Fibroblast of the conjunctiva (primary cell): ENCODE results near the gene FBXO22.
"Not testable (repeated sequence)": the region's sequence is repeated elsewhere in the genome, so short reads cannot be mapped to it uniquely, and the experiment has no call there.

Experiments used
- DNase-seq: peaks from one replicate; pipeline ENCODE4 v3.0.0-alpha.2; 2010; ENCODE audit warnings: low read depth

FBXO22 gene

DNA sequence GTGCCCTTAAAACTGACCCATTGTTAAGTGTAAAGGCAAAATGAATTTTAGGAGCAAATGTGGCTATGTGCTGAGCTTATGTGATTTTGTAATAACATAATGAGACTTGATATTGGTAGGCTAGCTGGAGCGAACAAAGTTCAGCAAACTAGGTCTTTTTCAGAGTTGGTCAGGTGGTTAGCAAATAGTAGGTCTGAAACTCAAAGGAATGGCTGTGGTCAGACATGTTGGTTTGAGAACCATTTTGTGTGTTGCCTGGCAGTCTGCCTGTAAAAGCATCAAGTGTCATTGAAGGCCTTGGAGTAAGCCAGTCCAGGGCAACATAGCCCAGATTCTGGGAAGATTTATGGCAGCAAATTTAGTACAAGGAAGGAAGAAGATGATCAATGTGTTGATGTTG is 16.4 kb downstream of the FBXO22 start:
- DNase-seq = no peak

DNA sequence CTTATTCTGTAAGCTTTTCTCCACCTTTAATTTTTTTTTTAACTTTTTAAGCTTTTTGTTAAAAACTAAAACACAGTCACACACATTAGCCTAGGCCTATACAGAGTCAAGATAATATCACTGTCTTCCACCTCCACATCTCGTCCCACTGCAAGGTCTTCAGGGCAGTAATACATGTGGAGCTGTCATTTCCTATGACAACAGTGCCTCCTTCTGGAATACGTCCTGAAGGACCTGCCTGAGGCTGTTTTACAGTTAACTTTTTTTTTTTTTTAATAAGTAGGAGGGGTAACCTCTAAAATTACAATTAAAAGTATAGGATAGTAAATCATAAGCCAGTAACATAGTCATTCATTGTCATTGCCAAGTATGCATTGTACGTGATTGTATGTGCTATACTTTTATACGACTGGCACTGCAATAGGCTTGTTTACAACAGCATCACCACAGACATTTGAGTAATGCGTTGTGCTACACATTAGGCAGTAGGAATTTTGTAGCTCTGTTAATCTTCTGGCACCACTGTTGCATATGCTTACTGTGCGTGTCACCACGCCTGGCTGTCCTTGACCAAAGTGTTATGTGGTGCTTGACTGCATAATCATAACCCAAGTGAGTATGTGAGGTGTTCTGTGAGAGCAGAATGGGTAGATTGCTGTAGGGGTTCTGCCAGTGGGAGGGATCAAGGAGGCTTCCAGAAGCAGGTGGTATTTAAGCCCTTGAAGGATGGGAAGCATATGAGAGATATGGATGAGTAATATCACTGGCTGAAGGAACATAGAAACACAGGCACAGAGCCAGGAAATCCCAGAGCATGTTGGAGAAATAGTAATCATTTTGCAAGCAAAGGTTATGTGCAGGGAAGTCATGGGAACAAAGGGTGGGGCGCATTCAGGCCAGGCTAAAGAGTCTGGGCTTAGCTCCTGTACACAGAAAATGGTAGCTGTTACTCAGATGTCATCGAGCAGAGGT is 18.3 kb downstream of the FBXO22 start:
- peak; percentile 77 for DNase-seq

DNA sequence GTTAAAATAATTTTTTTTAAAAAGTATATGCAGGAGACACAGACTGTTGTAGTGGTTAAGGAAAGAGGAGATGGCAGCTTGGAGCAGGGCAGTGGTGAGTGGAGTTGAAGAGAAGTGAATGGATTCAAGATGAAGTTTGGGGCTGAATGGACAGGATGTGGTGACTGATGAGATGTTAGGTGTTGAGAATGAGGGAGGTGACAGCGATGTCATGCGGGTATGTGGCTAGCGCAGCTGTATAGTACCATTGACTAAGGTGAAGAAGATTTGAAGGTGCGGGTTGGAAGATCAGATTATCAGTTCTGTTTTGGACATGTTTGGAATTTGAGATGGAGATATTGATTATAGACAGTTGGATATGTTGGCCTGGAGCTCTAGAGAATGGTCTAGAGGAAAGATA is 20.1 kb downstream of the FBXO22 start:
- no peak for DNase-seq

DNA sequence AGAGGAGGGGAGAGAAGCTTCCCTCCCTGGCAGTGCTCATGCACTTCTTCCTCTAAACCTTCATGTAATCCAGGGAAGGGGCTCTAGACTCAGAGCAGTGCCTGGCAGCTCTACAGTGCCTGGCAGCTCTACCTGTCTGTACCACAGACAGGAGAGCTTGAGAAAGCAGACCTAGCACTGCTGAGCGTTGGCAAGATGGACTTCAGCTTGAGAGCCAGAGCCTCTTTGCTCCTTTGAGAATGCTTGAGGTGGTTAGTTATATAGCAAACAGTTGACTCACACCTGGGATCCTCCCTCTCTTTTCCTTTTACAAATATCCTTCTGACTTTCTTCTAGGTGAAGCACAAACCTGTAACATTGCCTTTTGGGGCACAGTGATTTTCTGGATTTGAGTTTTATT is 20.9 kb downstream of the FBXO22 start:
- no peak for DNase-seq

DNA sequence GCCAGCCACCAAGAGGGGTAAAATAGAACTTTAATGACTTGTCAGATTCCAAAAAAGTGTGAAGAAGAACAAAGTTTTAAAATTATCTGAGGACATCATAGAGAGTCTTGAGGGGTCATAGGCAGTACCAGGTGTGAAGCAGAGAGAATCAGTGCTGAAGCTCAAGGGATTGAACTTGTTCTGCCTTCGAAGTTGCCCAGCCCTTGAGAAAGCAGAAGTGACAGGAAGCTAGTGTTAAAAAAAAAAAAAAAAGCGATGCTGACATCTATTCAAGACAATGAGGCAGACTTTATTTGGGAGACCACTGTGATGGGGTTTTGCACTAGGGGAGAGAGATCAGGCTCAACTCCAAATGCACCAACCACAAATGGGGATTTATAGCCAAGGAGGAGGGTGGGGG is 21.8 kb downstream of the FBXO22 start:
- DNase-seq = no peak

DNA sequence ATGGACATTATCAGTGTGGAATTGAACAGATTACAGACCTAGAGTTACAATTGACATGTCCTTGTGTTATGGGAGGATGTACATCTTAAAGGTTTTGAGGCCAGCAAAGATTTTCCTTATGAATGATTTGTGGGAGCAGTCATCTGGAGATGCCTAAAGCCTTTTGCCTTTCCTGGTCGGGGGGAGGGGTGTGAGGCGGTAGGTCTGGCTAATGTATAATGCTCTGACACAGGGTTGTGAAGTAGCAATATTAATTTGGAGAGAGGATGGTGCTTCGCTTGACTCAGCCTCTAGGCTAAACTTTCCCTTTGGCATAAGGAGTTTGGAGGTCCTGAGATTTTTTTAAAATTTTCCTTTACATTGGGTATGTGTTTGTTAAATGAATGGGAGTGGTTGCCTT is 23.3 kb downstream of the FBXO22 start:
- DNase-seq = no peak

DNA sequence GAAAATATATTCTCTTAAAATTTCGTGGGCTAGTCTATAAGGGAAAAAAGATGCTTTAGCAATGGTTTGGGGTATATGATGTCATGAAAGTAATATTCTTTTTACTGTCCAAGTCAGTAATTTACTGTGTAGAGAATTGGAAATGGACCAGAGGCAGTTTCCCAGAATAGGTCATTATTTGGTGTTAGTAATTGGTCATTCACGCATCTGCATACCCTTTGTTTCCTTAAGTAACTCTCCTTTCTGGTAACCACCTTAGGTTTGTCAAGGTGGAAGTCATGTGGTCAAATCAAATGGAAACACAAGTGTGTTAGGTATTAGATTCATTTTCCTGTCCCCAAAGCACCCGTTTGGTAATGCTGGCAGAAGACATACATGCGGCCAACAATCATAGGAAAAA is 23.9 kb downstream of the FBXO22 start:
- no peak for DNase-seq

DNA sequence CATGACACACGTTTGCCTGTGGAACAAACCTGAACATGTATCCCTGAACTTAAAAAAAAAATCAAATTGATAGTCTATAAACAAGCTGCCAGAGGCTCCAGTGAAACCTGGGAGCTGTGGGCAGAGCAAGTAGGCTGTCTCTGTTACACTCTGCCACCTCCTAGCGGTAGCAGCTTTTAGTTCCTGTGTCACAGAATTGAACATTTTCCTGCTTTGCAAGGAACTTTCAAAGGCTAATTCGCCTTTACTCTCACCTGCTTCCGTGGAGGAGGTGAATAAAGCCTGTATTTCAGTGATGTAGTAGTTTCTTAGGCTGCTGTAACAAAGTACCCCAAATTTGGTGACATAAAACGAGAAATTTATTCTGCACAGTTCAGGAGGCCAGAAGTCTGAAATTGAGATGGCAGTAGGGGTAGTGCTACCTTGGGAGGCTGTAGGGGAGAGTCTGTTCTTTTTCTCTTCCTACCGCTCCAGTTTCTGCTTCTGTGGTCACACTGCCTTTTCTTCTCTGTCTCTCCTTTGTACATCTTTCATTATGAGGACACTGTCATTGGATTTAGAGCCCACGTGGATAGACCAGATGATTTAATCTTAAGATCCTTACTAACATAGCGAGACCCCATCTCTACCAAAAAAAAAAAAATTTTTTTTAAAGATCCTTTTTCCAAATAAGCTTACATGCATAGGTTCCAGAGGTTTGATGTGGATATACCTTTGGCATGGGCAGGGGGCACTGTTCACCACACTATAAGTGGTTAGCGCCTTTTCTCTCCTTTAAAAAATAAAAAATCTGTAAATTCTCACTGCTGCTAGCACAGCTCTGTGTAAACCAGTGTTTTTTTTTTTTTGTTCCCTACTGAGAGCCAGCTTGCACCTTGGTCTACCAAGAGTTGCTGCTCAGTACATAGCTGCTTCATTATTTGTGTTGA is 25.3 kb downstream of the FBXO22 start:
- no peak for DNase-seq

DNA sequence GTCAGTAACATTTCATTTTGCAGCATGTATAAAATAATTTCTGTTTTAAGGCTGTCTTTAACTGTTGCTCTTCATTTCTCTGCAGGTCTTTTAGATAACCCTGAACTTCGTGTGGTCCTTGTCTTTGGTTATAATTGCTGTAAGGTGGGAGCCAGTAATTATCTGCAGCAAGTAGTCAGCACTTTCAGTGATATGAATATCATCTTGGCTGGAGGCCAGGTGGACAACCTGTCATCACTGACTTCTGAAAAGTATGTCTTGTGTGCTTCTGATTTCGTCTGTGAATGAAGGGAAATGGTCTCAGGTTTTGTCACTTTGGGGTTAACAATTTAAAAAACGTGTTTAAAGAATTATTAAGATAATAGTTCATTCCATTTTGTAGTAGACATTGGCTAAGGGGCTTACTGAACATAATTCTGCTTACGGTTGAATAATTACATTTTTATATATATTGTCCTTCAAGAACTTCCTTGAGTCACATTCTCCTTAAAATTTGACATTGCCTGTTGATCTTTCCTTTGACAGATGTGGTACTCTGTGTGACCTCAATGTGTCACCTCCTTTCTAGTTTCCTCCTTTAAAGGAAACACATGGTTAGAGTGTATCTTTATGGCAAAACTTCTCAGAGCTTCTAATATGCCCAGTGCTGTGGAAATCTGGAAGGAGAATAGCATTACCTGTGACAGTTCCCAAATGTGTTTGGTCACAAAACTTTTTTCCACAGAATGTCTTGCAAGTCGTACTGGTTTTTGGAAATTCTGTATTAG is 26.3 kb downstream of the FBXO22 start:
- no peak for DNase-seq

DNA sequence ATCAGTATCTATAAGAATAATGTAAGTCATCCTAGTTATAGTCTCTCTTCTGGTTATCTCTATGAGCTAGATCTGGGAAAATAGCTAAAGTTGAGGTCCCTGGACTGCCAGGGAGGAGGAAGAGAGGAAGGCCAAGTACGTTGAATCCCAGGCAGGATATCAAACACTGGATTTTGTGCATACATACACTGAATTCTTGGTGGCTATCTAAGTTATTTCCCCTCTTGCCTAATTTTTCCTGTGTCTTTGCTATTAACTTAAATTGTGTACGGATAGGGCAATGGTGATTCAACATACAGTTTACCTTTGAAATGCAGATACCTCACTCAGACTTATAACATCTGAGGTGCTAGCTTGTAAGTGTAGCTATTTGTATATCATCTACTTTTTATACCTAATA is 27.2 kb downstream of the FBXO22 start:
- no peak for DNase-seq

DNA sequence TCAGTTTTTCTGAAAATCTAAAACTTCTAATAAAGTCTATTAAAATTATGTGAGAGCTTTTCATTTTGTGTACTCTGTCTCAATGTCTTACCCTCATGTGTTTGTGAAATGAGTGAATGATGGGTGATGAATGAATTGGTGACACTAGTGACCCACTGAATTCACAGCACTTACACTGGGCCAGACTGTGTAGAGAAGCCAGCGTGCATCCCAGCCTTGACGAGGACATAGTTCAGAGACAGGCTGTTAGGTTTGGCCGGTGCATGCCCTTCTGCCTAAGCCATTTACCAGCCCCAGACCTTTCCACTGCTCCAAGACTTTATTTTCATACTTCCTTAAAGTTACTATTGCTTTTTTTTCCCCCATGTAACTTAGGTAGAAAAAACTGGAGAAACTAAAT is 38.8 kb downstream of the FBXO22 start:
- no peak for DNase-seq

DNA sequence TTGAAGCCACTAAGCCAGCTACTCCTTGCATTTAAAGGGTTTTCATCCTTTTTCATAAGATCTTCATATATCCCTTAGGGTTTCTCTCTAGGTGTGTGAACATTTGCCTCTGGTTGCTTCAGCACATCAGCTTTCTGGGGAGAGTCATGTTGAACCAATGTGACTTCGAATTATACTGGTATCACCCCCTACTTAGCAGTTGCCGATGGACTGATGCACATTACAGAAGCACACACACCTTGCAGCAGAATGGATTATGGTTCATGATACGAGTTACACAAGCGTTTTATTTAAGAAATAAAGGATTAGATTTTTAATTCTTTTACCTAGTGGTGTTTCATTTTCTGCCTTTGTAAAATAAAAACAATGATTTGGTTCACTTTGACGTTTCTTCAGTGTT is 39.6 kb downstream of the FBXO22 start:
- no peak for DNase-seq

DNA sequence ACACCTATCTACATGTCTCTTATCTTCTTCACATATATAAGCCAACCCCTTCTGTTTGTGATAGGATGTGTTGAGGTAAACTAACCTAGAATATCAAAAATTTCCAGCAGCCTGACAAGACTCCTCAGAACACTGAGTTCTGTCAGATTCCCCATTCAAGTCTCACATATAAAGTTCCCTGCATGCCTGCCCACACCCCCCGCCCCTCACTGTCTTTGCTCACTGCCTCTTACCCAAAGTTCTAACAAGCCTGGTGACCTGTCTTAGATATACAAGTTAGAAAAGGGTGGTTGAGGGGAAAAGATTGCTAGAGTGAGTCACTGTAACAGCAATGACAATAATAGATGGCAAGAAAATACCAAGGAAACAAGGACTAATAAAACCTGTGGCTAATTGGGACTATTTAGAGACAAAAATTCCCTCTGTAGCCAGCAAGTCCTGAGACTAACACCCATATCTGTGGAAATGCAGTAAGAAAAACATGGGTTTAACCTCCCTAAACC is 40.1 kb downstream of the FBXO22 start:
- no peak for DNase-seq

DNA sequence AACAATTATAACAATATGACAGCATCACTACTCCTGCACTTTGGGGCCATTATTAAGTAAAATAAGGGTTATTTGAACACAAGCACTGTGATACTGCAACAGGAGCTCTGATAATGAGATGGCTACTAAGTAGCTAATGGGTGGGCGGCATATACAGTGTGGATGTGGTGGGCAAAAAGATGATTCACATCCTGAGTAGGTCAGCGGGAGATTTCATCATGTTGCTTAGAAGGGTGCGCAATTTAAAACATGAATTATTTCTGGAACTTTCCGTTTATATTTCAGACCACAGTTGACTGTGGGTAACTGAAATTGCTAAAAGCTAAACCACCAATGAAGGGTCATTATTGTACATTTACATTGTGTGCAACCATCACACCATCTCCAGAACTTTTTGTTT is 42.3 kb downstream of the FBXO22 start:
- peak; percentile 12 for DNase-seq

DNA sequence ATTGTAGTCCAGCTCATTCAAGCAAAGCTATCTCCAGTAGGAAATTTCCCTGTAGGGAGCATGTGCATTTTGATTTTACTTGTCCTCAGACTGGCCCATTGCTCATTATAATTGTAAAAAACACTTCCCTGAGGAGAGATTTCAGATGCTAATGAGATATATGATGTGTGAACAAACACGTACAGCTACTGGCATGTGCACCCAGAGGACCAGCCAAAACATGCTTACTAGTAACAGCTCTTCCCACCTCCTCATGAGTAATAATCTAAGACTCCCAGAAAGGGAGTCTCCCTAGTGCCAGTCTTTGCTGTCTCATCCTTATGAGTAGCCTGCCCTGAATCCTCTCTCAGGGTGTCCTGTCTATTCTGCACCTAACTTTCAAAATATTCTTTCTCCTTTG is 43.4 kb downstream of the FBXO22 start:
- DNase-seq = peak; percentile 31

DNA sequence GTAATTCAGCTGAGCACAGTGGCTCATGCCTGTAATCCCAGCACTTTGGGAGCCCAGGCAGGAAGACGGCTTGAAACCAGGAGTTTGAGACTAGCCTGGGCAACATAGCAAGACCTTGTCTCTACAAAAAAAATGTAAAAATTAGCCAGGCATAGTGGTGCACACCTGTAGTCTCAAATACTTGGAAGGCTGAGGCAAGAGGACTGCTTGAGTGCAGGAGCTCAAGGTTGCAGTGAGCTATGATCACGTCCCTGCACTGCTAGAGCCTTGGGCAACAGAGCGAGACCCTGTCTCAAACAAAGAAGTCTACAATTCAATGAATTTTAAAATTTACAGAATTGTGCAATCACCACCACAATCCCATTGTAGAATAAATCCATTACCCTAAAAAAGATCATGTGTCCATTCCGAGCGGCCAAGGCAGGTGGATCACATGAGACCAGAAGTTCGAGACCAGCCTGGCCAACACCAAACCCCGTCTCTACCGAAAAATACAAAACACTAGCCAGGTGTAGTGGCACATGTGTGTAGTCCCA is 45.2 kb downstream of the FBXO22 start:
- no peak for DNase-seq

DNA sequence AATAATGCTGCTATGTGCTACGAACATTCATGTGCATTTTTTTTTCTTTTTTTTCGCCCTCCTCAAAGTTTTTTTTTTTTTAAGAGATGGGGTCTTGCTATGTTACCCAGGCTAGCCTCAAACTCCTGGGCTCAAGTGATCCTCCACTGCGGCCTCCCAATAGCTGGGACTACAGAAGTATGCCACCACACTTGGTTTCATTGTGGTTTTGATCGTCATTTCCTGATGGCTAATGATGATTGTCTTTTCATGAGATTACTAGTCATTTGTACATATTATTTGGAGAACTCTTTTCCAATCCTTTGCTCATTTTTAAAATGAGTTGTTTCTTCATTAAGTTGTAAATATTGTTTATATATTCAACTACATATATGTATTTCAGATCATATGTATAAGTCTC is 48.8 kb downstream of the FBXO22 start:
- no peak for DNase-seq

DNA sequence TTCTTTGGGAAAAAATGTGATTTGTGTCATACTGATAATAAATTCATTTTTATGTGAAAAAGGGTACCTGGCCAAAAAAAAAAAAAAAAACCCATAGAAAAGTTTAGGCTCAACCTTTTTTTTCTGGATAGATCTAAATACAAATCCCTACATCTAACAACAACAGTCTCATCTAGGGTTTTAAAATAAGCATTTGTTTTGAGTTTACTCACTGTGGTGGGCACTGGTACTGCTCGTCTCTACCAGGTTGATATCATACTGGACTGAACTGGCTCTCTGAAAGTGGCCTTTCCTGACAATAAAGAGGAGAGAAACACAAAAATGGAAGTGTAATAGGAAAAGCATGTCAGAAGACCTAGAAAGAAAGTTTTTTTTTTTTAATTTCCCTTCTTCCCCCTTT is 52.0 kb downstream of the FBXO22 start:
- no peak for DNase-seq

DNA sequence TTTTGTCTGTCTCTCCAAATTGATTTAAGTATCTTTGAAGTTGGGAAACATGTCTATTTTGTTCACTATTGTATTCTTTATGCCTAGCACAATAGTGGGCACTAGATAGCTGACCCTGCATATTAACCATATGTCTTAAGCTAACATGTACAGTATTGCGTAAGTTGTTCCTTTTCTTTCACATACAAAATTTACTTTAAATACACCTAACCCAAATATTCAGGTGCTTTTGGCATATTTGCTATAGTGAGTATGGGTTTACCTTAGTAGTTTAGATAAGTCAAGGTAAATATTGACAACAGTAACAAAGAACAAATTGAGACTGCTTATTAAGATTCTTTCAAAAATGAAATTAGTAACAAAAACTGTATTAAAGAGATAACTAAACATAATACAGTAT is 57.7 kb downstream of the FBXO22 start:
- DNase-seq = no peak

DNA sequence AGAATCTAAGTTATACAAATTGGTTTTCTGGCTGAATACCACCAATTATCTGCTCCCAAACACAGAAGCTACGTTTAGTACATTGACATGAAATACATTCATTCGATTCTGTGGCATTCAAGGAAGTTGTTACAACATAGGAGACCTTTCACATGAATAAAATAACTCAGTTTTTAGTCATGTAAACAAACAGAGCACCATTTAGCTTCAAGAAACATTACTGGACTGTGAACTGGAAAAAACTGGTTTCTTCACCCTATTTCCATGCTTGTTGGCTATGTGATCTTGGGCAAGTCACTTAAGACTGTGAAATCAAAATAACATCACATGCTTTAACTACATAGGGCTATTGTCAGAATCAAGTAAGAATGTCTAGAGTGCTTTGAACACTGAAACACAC is 62.4 kb downstream of the FBXO22 start:
- DNase-seq = peak; percentile 18

DNA sequence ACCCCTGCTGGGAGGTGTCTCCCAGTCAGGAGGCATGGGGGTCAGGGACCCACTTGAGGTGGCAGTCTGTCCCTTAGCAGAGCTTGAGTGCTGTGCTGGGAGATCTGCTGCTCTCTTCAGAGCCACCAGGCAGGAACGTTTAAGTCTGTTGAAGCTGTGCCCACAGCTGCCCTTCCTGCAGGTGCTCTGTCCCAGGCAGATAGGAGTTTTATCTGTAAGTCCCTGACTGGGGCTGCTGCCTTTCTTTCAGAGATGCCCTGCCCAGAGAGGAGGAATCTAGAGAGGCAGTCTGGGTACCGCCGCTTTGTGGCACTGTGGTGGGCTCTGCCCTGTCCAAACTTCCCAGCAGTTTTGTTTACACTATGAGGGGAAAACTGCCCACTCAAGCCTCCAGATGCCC is 73.1 kb downstream of the FBXO22 start:
- not testable (repeated sequence) for DNase-seq
